ENCODE data around the gene ZNF511.

GRCh38 chr10:133325440-133326222 is 16.9 kb downstream of the ZNF511 start:
- no peak for TF ChIP-seq CTCF (IDR thresholded peaks at IDR 0.05)
- no peak for TF ChIP-seq POLR2A (IDR thresholded peaks at IDR 0.05)
- TF ChIP-seq POLR2AphosphoS5 (IDR thresholded peaks at IDR 0.05): no peak
